ENCODE measurements around the gene CHD1L. TPM values are rescaled to one million over a fixed set of nuclear protein-coding genes. Genes with fewer than 3 reads are reported as not detected.

Gene CHD1L
- total RNA-seq, 6 experiments from 2014 or later: 21.7 to 34.3 (median 28.8) TPM

GRCh38 chr1:147338571-147338970 is 96.1 kb downstream of the CHD1L start:
- no peaks in the 10 kb centered on the region for H3K9me3 ChIP-seq
- H3K27me3 ChIP-seq: no peaks in the 10 kb centered on the region
- no peak overlapping the region for H3K27ac ChIP-seq
- H3K4me3 ChIP-seq: no peak overlapping the region
- DNase-seq: no peak
- TF ChIP-seq CTCF (IDR thresholded peaks at IDR 0.05): no peak
- no peak for TF ChIP-seq POLR2A (IDR thresholded peaks at IDR 0.05)
- no peaks in the 10 kb centered on the region for H3K36me3 ChIP-seq
- no peaks in the 10 kb centered on the region for H3K4me1 ChIP-seq
- ATAC-seq: no peak
- WGBS (ENCODE audit: insufficient coverage, low coverage, low lambda C conversion rate, missing lambda C conversion rate): 57% methylated on average over 1 of the region's 2 CpGs
- intact Hi-C loops (cut with DNase I): no loop called here

- no peaks in the 10 kb centered on the region for H3K36me3 ChIP-seq
- H3K27me3 ChIP-seq: no peaks in the 10 kb centered on the region
- DNase-seq (no peak), ATAC-seq (no peak)
- TF ChIP-seq POLR2A (IDR thresholded peaks at IDR 0.05) (no peak), CTCF (IDR thresholded peaks at IDR 0.05) (no peak)
- H3K9me3 ChIP-seq: no peaks in the 10 kb centered on the region
- H3K4me3 ChIP-seq: no peak overlapping the region
- WGBS (ENCODE audit: insufficient coverage, low coverage, low lambda C conversion rate, missing lambda C conversion rate): 60% methylated on average over 1 of the region's 1 CpG
- no peak overlapping the region for H3K27ac ChIP-seq
- H3K4me1 ChIP-seq: no peaks in the 10 kb centered on the region
- intact Hi-C loops (cut with DNase I): no loop called here
Observed at GRCh38 chr1:147341246-147341645, 98.8 kb downstream of the CHD1L start.

Other genes starting within 250 kb of the CHD1L start
- 10 to 100 TPM; 10.8 to 54.0 (median 25.9) TPM for gene PRKAB2, start 70.2 kb upstream of the CHD1L start, total RNA-seq
- 100 to 1,000 TPM in 3 of 6 experiments, 10 to 100 TPM in 3; 55.0 to 482 (median 99.6) TPM for gene FMO5, start 17.3 kb upstream of the CHD1L start, total RNA-seq